KMS-11 (cell line): Measurements from ENCODE around the gene RCAN1.

Source experiments
- H2AFZ ChIP-seq: fragments of 200-600 bp; sonication (generic); 2 replicates; pipeline ENCODE4 v1.6.1; 2016; ENCODE audit warnings: antibody characterized with exemption, mixed run types, low read depth
- H3K27ac ChIP-seq: fragments of 200-600 bp; sonication (generic); 2 replicates; pipeline ENCODE4 v1.6.1; 2016; ENCODE audit warnings: mild to moderate bottlenecking, mixed run types
- H3K27me3 ChIP-seq: fragments of 200-600 bp; sonication (generic); 2 replicates; pipeline ENCODE4 v1.6.1; 2017; ENCODE audit warnings: mild to moderate bottlenecking, low read depth, mixed run types, moderate library complexity; ENCODE audit not compliant: insufficient read depth
- H3K36me3 ChIP-seq: fragments of 200-600 bp; sonication (generic); 2 replicates; pipeline ENCODE4 v1.6.1; 2017; ENCODE audit warnings: mild to moderate bottlenecking, mixed run types; ENCODE audit not compliant: insufficient read depth
- H3K4me1 ChIP-seq: fragments of 200-600 bp; sonication (generic); 2 replicates; pipeline ENCODE4 v1.6.1; 2016; ENCODE audit warnings: mild to moderate bottlenecking, low read depth, mixed run types; ENCODE audit not compliant: poor library complexity, severe bottlenecking
- H3K4me2 ChIP-seq: fragments of 200-600 bp; sonication (generic); 2 replicates; pipeline ENCODE4 v1.7.0; 2016; ENCODE audit warnings: mild to moderate bottlenecking, mixed run types
- H3K4me3 ChIP-seq: fragments of 200-600 bp; sonication (generic); IDR thresholded peaks from 2 replicates; pipeline ENCODE4 v1.6.1; 2017; ENCODE audit warnings: low read depth, low read length, mixed read lengths; ENCODE audit not compliant: insufficient read depth
- H3K79me2 ChIP-seq: fragments of 200-600 bp; sonication (generic); 2 replicates; pipeline ENCODE4 v1.6.1; 2016; ENCODE audit warnings: low read depth, mixed run types; ENCODE audit not compliant: insufficient read depth
- H3K9ac ChIP-seq: fragments of 200-600 bp; sonication (generic); 2 replicates; pipeline ENCODE4 v1.6.1; 2016; ENCODE audit warnings: mild to moderate bottlenecking, mixed run types
- H4K20me1 ChIP-seq: fragments of 200-600 bp; sonication (generic); 2 replicates; pipeline ENCODE4 v1.6.1; 2016; ENCODE audit warnings: mild to moderate bottlenecking, mixed run types; ENCODE audit not compliant: insufficient read depth
- CTCF ChIP-seq: fragments of 200-600 bp; sonication (generic); conservative IDR thresholded peaks from 2 replicates; pipeline ENCODE4 v1.6.1; 2017; ENCODE audit warnings: low read depth, mild to moderate bottlenecking, antibody characterized with exemption, low read length, moderate library complexity, mixed read lengths

Gene RCAN1

GRCh38 chr21:34504595-34504994, 110.3 kb downstream of the RCAN1 start:
- no peaks in the 10 kb centered on the region for H3K36me3 ChIP-seq
- H3K79me2 ChIP-seq, result no peaks in the 10 kb centered on the region
- H3K27ac ChIP-seq, result no peak overlapping the region
- H3K9ac ChIP-seq, result no peak overlapping the region
- H3K4me1 ChIP-seq, result no peaks in the 10 kb centered on the region
- no peak for TF ChIP-seq CTCF
- H2AFZ ChIP-seq, result no peak overlapping the region
- H3K4me3 ChIP-seq, result no peak overlapping the region
- no peak overlapping the region for H3K4me2 ChIP-seq
- no peaks in the 10 kb centered on the region for H3K27me3 ChIP-seq
- no peaks in the 10 kb centered on the region for H4K20me1 ChIP-seq

DNA sequence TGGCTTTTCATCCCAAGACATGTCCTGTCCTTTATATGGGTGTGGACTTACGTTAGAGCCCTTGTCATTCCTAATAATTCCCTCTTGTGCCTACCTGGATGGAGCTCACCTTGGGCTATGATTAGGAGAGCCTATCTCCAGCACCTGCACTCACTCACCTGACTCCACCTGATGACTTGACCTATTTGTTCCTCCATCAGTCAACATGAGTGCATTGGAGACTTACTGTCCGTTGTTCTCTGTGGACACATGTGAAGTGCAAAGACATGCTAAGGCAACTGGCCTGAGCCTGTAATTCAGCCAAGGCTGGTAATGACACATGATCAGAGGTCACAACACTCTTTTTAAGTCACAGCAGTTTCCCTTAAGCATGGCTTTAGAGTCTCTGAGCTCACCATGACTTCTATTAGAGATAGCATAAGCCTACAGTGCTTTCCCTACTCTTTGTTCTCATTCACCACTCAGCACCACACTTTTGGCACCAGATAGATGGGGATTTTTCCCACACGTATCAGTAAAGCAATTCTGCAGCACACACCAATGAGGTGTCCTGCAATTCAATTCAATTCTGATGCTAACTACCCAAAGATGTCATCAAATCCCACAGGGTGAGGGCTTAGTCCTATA, 112.3 kb downstream of the RCAN1 start:
- no peaks in the 10 kb centered on the region for H4K20me1 ChIP-seq
- H3K4me3 ChIP-seq, result no peak overlapping the region
- no peak overlapping the region for H3K27ac ChIP-seq
- no peaks in the 10 kb centered on the region for H3K27me3 ChIP-seq
- H2AFZ ChIP-seq, result no peak overlapping the region
- no peaks in the 10 kb centered on the region for H3K4me1 ChIP-seq
- TF ChIP-seq CTCF, result no peak
- no peaks in the 10 kb centered on the region for H3K79me2 ChIP-seq
- H3K4me2 ChIP-seq, result no peak overlapping the region
- no peaks in the 10 kb centered on the region for H3K36me3 ChIP-seq
- H3K9ac ChIP-seq, result no peak overlapping the region

- Histone ChIP-seq H3K4me1 (no peaks in the 10 kb centered on the region), H2AFZ (no peak overlapping the region), H3K27ac (no peak overlapping the region), H4K20me1 (no peaks in the 10 kb centered on the region), H3K27me3 (no peaks in the 10 kb centered on the region), H3K4me3 (no peak overlapping the region), H3K79me2 (no peaks in the 10 kb centered on the region), H3K4me2 (no peak overlapping the region), H3K36me3 (no peaks in the 10 kb centered on the region), H3K9ac (no peak overlapping the region)
- TF ChIP-seq CTCF, result no peak
Measured at GRCh38 chr21:34501716-34502115, 113.2 kb downstream of the RCAN1 start.

DNA sequence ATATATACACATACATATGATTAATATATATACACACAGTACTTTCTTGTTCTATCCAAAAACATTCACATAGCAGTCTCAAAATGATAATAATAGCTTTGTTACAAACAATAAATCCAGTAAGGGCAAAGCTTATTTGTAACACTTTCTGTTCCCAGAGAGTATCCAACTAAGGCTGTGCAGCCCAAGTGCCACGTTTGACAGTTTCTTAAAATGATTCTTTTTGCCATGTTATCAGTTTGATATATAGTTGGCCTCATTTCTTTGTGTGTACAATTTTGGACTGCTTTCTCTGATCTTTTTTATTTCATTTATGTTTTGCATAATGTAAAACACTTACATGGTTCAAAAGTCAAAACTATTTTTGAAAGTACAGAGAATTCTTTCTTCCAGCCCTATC, 114.7 kb downstream of the RCAN1 start:
- H3K79me2 ChIP-seq, result no peaks in the 10 kb centered on the region
- no peak for TF ChIP-seq CTCF

More for the DNA sequence above, 114.7 kb downstream of the RCAN1 start:
- Histone ChIP-seq H3K27me3 (no peaks in the 10 kb centered on the region), H3K4me2 (no peak overlapping the region), H4K20me1 (no peaks in the 10 kb centered on the region), H3K27ac (no peak overlapping the region), H3K9ac (no peak overlapping the region), H3K4me3 (no peak overlapping the region), H2AFZ (no peak overlapping the region), H3K4me1 (no peaks in the 10 kb centered on the region), H3K36me3 (no peaks in the 10 kb centered on the region)
